WTC11 (cell line): ENCODE measurements around the gene FRMD8.

Experiments
- ATF1 ChIP-seq: sonication (generic); formaldehyde crosslinking; IDR thresholded peaks from 2 replicates; pipeline ENCODE4 v1.8.1; 2023; ENCODE audit warnings: mild to moderate bottlenecking, moderate library complexity, missing genetic modification reagents
- CBFB ChIP-seq: sonication (generic); formaldehyde crosslinking; IDR thresholded peaks from 2 replicates; pipeline ENCODE4 v1.8.1; 2022; ENCODE audit warnings: mild to moderate bottlenecking, low read depth, missing genetic modification reagents
- FOXP1 ChIP-seq: sonication (generic); formaldehyde crosslinking; IDR thresholded peaks from 2 replicates; pipeline ENCODE4 v1.8.0; 2022; ENCODE audit warnings: missing genetic modification reagents, mild to moderate bottlenecking, moderate library complexity, borderline replicate concordance
- NFATC4 ChIP-seq: fragments of 250-450 bp; sonication (Bioruptor Pico); IDR thresholded peaks from 2 replicates; pipeline ENCODE4 v1.9.0; 2021; ENCODE audit warnings: mild to moderate bottlenecking
- ZNF138 ChIP-seq: sonication (generic); formaldehyde crosslinking; conservative IDR thresholded peaks from 2 replicates; pipeline ENCODE4 v1.8.1; 2022; ENCODE audit warnings: mild to moderate bottlenecking, moderate library complexity, missing genetic modification reagents
- ZNF671 ChIP-seq: fragments of 250-450 bp; sonication (Bioruptor Pico); IDR thresholded peaks from 2 replicates; pipeline ENCODE4 v1.8.0; 2021; ENCODE audit warnings: mild to moderate bottlenecking
- TF ChIP-seq, protein P1 (sequence below): sonication (generic); formaldehyde crosslinking; IDR thresholded peaks from 2 replicates; pipeline ENCODE4 v1.8.1; 2022; ENCODE audit warnings: low read depth, missing genetic modification reagents, borderline replicate concordance
- TF ChIP-seq, protein P2 (sequence below): sonication (generic); formaldehyde crosslinking; IDR thresholded peaks from 2 replicates; pipeline ENCODE4 v1.8.1; 2023; ENCODE audit warnings: mild to moderate bottlenecking, missing genetic modification reagents, borderline replicate concordance
- TF ChIP-seq, protein P3 (sequence below): fragments of 200-600 bp; IDR thresholded peaks from 2 replicates; pipeline ENCODE4 v1.8.0; 2022; ENCODE audit warnings: antibody characterized with exemption
- TF ChIP-seq, protein P4 (sequence below): sonication (generic); formaldehyde crosslinking; conservative IDR thresholded peaks from 2 replicates; pipeline ENCODE4 v1.8.1; 2022; ENCODE audit warnings: mild to moderate bottlenecking, missing genetic modification reagents
- TF ChIP-seq, protein P5 (sequence below): sonication (generic); formaldehyde crosslinking; IDR thresholded peaks from 2 replicates; pipeline ENCODE4 v1.8.0; 2023; ENCODE audit warnings: missing genetic modification reagents
- TF ChIP-seq, protein P6 (sequence below): sonication (generic); formaldehyde crosslinking; IDR thresholded peaks from 2 replicates; pipeline ENCODE4 v1.8.1; 2022; ENCODE audit warnings: mild to moderate bottlenecking, missing genetic modification reagents, moderate library complexity, borderline replicate concordance
- TF ChIP-seq, protein P7 (sequence below): sonication (generic); formaldehyde crosslinking; IDR thresholded peaks from 2 replicates; pipeline ENCODE4 v1.8.0; 2022; ENCODE audit warnings: mild to moderate bottlenecking, missing genetic modification reagents

DNA sequence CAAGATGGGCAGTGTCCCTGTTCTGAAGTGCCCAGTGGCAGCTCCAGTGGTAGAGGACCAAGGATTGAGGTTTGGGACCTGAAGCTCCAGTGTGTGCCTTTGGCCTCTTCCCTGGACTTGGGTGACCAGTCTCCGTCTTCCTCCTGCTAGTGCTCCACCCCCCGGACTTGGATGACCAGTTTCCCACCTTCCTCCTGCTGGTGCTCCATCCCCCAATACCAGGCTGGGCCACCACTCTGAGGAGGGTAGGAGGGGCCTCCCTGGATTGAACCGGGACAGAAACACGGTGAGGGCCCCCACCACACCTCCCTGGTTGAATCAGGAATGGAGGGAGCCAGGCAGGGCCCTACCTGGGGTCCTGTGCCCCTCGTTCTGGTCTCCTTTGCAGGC is 25.2 kb downstream of the FRMD8 start:
- no peak for TF ChIP-seq ATF1 (CRISPR knock-in tag)
- TF ChIP-seq, protein P1, sequence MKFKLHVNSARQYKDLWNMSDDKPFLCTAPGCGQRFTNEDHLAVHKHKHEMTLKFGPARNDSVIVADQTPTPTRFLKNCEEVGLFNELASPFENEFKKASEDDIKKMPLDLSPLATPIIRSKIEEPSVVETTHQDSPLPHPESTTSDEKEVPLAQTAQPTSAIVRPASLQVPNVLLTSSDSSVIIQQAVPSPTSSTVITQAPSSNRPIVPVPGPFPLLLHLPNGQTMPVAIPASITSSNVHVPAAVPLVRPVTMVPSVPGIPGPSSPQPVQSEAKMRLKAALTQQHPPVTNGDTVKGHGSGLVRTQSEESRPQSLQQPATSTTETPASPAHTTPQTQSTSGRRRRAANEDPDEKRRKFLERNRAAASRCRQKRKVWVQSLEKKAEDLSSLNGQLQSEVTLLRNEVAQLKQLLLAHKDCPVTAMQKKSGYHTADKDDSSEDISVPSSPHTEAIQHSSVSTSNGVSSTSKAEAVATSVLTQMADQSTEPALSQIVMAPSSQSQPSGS (CRISPR knock-in tag): no peak
- TF ChIP-seq, protein P2, sequence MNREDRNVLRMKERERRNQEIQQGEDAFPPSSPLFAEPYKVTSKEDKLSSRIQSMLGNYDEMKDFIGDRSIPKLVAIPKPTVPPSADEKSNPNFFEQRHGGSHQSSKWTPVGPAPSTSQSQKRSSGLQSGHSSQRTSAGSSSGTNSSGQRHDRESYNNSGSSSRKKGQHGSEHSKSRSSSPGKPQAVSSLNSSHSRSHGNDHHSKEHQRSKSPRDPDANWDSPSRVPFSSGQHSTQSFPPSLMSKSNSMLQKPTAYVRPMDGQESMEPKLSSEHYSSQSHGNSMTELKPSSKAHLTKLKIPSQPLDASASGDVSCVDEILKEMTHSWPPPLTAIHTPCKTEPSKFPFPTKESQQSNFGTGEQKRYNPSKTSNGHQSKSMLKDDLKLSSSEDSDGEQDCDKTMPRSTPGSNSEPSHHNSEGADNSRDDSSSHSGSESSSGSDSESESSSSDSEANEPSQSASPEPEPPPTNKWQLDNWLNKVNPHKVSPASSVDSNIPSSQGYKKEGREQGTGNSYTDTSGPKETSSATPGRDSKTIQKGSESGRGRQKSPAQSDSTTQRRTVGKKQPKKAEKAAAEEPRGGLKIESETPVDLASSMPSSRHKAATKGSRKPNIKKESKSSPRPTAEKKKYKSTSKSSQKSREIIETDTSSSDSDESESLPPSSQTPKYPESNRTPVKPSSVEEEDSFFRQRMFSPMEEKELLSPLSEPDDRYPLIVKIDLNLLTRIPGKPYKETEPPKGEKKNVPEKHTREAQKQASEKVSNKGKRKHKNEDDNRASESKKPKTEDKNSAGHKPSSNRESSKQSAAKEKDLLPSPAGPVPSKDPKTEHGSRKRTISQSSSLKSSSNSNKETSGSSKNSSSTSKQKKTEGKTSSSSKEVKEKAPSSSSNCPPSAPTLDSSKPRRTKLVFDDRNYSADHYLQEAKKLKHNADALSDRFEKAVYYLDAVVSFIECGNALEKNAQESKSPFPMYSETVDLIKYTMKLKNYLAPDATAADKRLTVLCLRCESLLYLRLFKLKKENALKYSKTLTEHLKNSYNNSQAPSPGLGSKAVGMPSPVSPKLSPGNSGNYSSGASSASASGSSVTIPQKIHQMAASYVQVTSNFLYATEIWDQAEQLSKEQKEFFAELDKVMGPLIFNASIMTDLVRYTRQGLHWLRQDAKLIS (CRISPR knock-in tag): no peak
- no peak for TF ChIP-seq ZNF671 (CRISPR knock-in tag)
- TF ChIP-seq CBFB (CRISPR knock-in tag): no peak
- TF ChIP-seq, protein P3, sequence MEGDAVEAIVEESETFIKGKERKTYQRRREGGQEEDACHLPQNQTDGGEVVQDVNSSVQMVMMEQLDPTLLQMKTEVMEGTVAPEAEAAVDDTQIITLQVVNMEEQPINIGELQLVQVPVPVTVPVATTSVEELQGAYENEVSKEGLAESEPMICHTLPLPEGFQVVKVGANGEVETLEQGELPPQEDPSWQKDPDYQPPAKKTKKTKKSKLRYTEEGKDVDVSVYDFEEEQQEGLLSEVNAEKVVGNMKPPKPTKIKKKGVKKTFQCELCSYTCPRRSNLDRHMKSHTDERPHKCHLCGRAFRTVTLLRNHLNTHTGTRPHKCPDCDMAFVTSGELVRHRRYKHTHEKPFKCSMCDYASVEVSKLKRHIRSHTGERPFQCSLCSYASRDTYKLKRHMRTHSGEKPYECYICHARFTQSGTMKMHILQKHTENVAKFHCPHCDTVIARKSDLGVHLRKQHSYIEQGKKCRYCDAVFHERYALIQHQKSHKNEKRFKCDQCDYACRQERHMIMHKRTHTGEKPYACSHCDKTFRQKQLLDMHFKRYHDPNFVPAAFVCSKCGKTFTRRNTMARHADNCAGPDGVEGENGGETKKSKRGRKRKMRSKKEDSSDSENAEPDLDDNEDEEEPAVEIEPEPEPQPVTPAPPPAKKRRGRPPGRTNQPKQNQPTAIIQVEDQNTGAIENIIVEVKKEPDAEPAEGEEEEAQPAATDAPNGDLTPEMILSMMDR: no peak
- TF ChIP-seq, protein P4, sequence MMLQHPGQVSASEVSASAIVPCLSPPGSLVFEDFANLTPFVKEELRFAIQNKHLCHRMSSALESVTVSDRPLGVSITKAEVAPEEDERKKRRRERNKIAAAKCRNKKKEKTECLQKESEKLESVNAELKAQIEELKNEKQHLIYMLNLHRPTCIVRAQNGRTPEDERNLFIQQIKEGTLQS: no peak
- TF ChIP-seq ZNF138: no peak
- TF ChIP-seq, protein P5, sequence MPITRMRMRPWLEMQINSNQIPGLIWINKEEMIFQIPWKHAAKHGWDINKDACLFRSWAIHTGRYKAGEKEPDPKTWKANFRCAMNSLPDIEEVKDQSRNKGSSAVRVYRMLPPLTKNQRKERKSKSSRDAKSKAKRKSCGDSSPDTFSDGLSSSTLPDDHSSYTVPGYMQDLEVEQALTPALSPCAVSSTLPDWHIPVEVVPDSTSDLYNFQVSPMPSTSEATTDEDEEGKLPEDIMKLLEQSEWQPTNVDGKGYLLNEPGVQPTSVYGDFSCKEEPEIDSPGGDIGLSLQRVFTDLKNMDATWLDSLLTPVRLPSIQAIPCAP (CRISPR knock-in tag): no peak
- TF ChIP-seq, protein P6, sequence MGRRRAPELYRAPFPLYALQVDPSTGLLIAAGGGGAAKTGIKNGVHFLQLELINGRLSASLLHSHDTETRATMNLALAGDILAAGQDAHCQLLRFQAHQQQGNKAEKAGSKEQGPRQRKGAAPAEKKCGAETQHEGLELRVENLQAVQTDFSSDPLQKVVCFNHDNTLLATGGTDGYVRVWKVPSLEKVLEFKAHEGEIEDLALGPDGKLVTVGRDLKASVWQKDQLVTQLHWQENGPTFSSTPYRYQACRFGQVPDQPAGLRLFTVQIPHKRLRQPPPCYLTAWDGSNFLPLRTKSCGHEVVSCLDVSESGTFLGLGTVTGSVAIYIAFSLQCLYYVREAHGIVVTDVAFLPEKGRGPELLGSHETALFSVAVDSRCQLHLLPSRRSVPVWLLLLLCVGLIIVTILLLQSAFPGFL (CRISPR knock-in tag): no peak
- TF ChIP-seq NFATC4 (CRISPR knock-in tag): no peak
- TF ChIP-seq, protein P7, sequence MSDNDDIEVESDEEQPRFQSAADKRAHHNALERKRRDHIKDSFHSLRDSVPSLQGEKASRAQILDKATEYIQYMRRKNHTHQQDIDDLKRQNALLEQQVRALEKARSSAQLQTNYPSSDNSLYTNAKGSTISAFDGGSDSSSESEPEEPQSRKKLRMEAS: no peak
- no peak for TF ChIP-seq FOXP1 (CRISPR knock-in tag)
